Jurkat, Clone E6-1 (cell line): ENCODE data around the gene RNASE13. TPM values are rescaled to one million over a fixed set of nuclear protein-coding genes. Genes with fewer than 3 reads are reported as not detected.
A peak's percentile ranks its signal among the peaks of the same experiment; 100 is the strongest.

Experiments
- DNase-seq: peaks from one replicate; pipeline ENCODE4 v3.0.0-alpha.2; 2011; ENCODE audit warnings: low read depth, low spot score
- H3K4me3 ChIP-seq: 2 replicates; pipeline ENCODE4 v1.5.1; 2011; ENCODE audit warnings: mild to moderate bottlenecking, low read length, control low read depth, moderate library complexity
- polyA plus RNA-seq: library from polyadenylated mRNA; unstranded; fragments of >200 nt; gene quantifications from one replicate; pipeline ENCODE4 v1.2.1, GENCODE V29; 2012; ENCODE audit warnings: missing spikeins; ENCODE audit not compliant: insufficient read length, insufficient read depth

The RNASE13 gene, protein sequence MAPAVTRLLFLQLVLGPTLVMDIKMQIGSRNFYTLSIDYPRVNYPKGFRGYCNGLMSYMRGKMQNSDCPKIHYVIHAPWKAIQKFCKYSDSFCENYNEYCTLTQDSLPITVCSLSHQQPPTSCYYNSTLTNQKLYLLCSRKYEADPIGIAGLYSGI
- polyA plus RNA-seq = not detected

DNA sequence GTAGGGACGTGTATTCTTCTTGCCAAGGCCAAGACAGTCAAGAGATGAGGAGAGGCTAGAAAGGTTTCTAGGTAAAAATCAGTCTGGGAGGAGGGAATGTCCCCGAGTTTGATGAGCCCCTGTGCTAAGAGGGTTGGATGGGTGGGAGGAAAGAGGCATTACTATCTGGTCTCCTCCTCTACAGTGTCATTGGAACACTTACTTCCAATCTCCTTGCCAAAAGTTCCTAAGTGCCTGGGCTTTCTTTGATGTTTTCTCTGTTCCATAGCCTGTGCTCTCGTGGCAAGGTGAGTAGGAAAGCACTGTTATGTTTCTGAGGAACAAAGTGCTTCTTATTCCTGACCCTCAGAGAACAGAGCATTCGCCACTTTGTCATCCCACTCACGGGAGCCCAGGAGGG is at the start of gene RNASE13:
TSS of gene RNASE13 (minus strand) at position 101 of the 400 bp plus-strand sequence. CDS start 519 bp downstream, outside the sequence.
- no peak within 1 kb of the TSS for H3K4me3 ChIP-seq
- no peak for DNase-seq

DNA sequence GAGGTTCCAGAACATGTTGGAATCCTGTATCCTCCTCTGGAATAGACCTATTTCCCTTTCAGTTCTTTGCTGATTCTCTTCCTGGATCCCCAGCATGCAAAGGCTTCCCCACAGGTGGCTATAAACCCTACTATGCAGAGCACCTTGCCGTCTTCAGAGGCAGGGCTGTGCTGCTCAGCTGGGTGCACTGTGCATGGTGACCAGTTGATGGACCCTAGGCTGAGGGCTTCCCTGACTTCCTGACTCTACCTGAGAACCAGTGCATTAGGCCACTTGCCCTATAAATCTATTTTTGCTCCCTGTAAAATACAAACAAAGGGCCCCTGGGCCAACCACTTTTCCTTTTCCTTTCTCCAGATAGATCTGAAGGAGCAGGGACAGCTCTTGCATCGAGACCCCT is 49.8 kb upstream of the RNASE13 start:
- DNase-seq = no peak
- no peak overlapping the region for H3K4me3 ChIP-seq

DNA sequence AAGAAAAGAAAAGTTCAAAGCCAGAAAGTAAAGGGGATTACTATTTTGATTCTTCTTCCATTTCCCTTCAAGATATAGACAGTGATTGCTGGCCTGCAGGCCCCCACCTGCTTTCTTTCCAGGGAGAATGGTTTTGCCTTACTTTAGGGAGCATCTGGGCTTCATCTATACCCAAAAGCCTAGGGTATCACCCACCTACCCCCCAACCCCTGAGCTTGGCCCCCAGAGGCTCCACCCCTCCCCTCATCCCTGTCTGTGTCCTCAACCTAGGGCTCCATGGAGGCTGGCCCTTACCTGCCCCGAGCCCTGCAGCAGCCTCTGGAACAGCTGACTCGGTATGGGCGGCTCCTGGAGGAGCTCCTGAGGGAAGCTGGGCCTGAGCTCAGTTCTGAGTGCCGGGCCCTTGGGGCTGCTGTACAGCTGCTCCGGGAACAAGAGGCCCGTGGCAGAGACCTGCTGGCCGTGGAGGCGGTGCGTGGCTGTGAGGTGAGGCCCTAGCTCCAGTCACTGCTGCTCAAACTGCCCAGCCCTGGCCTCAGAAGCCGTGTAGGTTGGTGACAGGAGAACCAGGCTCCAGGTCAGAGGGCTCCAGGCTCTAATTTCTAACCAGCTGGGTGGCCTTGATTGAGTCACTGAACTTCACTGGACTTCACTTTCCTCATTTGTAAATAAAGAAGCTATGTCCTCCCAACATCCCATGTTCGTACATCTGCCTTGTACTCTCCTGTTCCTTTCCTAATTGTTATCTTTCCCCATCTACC is 49.1 kb upstream of the RNASE13 start:
- H3K4me3 ChIP-seq = no peak overlapping the region
- DNase-seq = no peak

DNA sequence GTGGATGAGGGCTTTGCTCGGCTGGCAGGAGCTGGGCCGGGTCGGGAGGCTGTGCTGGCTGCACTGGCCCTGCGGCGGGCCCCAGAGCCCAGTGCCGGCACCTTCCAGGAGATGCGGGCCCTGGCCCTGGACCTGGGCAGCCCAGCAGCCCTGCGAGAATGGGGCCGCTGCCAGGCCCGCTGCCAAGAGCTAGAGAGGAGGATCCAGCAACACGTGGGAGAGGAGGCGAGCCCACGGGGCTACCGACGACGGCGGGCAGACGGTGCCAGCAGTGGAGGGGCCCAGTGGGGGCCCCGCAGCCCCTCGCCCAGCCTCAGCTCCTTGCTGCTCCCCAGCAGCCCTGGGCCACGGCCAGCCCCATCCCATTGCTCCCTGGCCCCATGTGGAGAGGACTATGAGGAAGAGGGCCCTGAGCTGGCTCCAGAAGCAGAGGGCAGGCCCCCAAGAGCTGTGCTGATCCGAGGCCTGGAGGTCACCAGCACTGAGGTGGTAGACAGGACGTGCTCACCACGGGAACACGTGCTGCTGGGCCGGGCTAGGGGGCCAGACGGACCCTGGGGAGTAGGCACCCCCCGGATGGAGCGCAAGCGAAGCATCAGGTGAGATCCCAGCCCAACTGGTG is 47.0 kb upstream of the RNASE13 start:
- H3K4me3 ChIP-seq = no peak overlapping the region
- DNase-seq = no peak

DNA sequence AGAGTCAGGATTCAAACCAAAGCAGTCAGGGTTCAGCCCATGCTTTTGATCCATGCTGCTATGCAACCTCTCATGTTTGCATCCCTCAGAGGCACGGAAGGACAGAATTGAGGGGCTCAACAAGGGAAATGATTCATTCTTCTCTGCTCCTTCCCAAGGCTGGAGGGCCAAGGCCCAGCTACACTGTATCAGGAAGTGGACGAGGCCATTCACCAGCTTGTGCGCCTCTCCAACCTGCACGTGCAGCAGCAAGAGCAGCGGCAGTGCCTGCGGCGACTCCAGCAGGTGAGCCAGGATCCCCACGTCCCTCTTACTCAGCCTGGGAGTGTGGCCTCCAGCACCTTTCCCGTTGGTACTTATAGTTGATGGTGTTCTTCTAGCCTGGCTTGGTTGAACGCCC is 44.1 kb upstream of the RNASE13 start:
- no peak for DNase-seq
- no peak overlapping the region for H3K4me3 ChIP-seq

DNA sequence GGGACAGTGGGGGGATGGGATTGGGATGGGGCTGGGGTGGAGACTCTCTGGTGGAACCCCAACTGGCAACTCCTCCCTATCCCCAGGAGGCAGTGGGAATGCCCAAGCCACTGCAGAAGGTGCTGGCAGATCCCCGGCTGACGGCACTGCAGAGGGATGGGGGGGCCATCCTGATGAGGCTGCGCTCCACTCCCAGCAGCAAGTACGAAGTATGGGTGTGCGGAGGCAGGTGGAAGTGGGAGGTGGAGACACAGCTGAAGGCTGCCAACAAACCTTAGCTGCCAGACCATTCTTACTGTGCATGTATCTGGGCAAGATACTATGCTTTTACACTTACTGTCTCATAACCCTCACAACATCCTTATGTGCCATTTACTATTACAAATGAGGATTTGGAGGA is 43.7 kb upstream of the RNASE13 start:
- H3K4me3 ChIP-seq = no peak overlapping the region
- no peak for DNase-seq

DNA sequence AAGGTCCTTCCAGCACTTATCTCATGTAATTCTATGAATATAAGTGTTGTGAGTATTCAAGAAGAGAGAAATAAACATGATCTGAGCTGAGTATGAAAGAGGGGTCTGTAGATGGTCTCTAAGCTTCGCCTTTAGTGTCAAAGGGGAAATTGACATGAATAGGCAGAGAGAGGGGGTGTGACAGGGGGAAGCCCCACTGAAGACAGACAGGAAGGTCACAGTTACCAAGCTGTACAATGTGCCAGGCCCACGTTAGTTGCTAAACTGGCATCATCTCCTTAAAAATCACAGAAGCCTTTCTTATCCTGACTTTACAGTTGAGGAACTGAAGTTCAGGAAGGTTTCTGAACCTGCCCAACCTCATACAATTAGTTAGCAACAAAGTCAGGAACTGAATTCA is 43.1 kb upstream of the RNASE13 start:
- H3K4me3 ChIP-seq = no peak overlapping the region
- DNase-seq = no peak

DNA sequence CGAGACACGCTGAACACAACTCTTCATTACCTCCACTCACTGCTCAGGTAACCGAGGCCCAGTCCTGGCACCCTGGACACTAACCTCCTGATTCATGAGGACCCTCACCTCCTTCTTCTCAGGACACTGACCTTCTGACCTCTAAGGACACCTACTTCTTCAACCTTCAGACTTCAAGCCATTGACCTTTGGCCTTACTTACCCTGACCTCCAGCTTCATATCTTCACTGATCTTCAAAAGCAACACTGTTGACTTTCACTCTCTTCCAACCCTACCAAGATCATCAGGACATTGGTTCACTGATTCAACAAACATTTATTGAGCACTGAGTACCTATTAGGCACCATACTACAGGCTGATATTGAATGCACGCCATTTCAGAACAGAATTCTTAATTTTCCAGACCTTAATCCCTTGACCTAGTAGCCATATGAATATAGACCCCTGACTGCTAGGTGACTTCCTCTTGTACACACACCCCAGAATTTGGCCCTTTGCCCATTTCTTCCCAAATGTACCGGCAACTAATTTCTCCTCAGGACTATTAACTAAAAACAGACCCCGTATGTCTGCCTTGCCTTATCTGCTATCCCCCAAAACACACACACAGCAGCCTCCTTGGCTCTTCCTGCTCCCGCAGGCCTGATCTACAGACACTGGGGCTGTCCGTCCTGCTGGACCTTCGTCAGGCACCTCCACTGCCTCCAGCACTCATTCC is 41.3 kb upstream of the RNASE13 start:
- DNase-seq = no peak

DNA sequence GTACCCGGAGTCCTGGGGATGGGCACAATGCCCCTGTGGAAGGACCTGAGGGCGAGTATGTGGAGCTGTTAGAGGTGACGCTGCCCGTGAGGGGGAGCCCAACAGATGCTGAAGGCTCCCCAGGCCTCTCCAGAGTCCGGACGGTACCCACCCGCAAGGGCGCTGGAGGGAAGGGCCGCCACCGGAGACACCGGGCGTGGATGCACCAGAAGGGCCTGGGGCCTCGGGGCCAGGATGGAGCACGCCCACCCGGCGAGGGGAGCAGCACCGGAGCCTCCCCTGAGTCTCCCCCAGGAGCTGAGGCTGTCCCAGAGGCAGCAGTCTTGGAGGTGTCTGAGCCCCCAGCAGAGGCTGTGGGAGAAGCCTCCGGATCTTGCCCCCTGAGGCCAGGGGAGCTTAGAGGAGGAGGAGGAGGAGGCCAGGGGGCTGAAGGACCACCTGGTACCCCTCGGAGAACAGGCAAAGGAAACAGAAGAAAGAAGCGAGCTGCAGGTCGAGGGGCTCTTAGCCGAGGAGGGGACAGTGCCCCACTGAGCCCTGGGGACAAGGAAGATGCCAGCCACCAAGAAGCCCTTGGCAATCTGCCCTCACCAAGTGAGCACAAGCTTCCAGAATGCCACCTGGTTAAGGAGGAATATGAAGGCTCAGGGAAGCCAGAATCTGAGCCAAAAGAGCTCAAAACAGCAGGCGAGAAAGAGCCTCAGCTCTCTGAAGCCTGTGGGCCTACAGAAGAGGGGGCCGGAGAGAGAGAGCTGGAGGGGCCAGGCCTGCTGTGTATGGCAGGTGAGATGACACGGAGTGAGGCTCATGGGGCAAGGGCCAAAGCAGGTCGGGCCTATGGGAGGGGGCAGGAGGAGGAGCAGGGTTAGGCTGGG is 40.0 kb upstream of the RNASE13 start:
- DNase-seq = no peak
- no peak overlapping the region for H3K4me3 ChIP-seq

More for the DNA sequence above, 41.3 kb upstream of the RNASE13 start:
- H3K4me3 ChIP-seq = no peak overlapping the region

DNA sequence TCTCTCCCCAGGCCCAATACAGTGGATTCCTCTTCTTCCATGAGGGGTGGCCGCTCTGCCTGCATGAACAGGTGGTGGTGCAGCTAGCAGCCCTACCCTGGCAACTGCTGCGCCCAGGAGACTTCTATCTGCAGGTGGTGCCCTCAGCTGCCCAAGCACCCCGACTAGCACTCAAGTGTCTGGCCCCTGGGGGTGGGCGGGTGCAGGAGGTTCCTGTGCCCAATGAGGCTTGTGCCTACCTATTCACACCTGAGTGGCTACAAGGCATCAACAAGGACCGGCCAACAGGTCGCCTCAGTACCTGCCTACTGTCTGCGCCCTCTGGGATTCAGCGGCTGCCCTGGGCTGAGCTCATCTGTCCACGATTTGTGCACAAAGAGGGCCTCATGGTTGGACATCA is 39.3 kb upstream of the RNASE13 start:
- no peak for DNase-seq
- no peak overlapping the region for H3K4me3 ChIP-seq

DNA sequence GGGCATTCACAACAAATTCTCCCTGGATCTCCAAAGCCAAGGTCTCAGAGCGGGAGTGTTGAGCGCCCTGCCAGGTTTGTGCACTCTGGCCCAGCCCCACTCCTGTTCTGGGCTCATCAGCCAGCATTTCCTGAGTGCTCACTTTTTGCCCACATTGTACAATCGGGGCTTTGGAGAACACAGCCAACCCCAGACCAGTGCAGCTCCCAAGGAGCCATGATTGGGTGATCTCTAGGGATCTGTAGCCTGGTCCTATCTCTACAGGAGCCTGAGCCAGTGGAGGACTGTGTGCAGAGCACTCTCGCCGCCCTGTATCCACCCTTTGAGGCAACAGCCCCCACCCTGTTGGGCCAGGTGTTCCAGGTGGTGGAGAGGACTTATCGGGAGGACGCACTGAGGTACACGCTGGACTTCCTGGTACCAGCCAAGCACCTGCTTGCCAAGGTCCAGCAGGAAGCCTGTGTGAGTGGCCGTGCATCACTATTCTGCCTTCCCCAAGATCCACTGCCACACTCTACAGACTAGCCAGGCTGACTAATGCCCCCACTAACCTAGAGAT is 38.3 kb upstream of the RNASE13 start:
- no peak for DNase-seq
- H3K4me3 ChIP-seq = no peak overlapping the region

DNA sequence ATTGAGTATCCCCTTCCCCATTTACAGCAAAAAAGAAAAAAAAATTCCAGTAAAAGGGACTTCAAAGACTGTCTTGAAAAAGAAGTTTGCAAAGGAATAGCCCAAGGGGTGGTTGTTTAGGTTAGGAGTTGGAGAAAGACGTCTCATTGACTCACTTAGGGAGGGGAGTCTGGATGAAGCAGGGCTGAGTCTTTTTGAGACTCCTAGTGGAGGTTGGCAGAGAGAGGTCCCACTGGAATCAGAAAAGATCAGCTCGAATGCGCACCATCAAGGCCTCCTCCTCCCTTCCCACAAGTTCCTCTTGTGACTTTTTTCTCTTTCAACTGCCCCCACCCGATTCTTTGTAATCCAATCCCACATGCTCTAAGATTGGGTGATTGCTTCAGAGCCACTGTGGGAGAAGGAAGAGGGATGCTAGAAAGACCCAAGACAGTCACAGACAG is 37.4 kb upstream of the RNASE13 start:
- H3K4me3 ChIP-seq = no peak overlapping the region
- no peak for DNase-seq

DNA sequence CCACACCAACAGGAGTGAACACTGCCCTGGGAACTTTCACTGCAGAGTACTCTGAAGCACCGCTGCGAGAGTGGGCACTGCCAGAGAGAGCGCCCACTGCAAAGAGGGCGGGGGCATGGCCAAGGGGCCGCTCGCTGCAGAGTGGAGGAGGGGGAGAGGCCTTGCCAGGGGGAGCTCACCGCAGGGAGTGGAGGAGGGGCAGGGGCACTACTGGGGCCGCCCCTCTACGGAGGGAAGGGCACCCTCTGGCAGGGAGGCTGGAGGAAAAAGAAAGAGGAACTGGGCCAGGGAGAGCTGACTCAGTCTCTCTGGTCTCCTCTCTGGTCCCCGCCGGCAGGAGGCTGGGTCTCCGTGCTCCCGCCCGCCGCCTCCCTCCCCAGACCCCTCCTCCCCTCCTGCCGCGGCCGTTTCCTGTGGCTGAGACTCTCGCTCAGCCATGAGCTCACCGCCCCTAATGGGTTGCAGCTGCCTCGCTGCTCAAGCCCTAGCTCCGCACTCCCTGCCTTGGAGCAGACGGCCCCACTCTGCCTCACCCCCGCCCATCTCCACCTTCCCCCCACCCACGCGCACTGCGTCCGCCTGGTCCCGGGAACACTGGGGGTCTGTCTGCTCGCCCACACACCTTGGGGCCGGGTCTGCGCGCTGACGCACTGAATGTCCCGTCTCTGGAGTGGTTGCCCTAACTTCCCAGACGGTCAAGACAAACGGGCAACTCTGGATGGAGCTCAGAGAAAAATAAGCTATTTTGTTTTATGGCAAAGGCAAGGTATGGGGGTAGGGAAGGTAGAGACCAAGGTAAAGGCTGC is 36.8 kb upstream of the RNASE13 start:
- DNase-seq = peak; percentile 20

DNA sequence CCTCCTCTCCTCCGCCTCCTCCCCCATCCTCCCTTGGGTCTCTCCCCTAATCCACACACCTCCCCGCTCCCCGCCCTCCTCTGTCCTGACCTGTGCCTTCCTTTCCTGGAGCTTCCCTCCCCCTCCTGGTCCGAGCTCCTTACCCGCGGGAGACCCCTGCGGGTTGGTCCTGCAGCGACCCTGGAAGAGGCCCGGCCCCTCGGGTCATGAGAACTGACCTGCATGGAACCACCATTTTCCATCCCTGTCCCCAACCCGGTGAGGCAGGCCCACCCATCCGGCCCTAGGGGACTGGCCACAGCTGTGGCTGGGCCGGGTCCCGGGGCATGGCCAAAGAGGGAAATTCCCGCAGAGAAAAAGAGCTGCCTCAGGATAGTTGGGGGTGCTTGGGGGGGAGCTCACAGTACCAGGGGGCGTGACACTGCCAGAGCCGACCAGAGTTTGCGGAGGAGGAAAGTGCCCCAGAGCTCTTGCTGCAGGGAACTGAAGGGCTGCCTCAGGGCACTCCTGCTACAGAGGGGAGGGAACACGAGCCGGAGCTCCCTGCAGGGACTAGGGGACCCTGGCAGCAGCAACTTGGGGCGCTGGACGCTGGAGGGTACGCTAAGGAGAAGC is 36.1 kb upstream of the RNASE13 start:
- DNase-seq = no peak
- peak overlapping the region; percentile 35 for H3K4me3 ChIP-seq

More for the DNA sequence above, 36.8 kb upstream of the RNASE13 start:
- peak overlapping the region; percentile 35 for H3K4me3 ChIP-seq

DNA sequence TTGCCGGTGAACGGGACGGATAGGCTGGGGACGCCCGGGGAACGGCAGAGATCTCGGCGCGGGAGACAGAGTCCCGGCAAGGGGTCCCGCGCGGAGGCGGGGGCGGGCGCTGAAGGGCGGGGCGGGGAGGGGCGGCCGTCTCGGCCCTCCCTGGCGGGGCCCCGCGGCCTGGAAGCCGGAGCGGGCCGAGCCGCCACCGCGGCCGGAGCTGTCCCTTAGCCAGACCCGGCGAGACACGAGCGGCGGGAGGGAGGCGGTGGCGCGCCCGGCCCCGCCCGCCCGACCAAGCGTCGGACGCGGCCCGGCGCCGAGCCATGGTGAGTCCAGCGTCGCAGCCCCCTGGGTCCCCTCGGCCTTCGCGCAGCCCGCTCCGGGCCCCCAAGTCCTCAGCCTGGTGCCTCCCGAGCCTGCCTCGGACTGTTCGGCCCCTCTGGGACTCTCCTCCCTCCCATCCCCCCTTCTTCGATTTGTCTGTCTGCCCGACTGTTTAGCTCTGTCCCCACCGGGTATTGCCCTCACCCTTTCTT is 35.5 kb upstream of the RNASE13 start, which contains the start of gene ARHGEF40:
TSS of gene ARHGEF40 (plus strand) at position 222 of the 527 bp plus-strand sequence. CDS start at position 315, 93 bp downstream.
- H3K4me3 ChIP-seq = peak within 1 kb of the TSS; percentile 35
- DNase-seq = no peak

DNA sequence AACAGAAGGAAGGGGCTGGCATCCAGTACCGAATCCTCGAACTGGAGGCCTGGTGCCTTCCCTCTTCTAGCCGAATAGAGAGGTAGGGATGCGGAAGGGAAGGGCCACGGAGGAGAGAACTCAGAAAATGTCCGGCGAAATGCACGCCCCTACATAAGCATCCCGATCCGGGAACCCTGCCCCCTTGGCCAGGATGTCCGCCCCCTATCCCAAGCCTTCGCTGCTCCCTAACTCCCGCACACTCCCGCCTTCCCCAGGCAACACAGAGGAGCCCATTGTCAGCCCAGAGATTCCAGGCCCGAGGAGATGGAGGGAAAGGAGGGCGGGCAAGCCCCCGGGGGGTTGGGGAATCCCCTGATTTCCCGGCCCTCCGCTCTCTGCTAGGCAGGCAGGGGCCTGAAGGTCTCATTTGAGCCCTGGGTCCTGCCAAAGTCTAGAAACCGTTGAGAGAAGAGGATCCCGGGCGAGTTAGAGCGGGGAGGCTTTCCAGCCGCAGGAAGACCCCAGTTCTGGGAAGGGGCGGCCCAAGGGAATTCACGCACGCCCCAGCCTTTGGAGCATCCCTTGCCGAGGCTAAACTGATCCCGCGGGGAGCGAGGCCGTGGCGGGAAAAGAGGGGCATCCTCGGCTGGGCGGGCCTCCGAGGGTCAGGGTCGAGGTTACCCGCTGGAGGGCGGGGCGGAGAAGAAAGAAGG is 34.9 kb upstream of the RNASE13 start:
- no peak for DNase-seq
- H3K4me3 ChIP-seq = peak overlapping the region; percentile 13; the same call in 1 of the 2 replicates
